ENCODE results near the gene TMEM143.

Gene TMEM143

DNA sequence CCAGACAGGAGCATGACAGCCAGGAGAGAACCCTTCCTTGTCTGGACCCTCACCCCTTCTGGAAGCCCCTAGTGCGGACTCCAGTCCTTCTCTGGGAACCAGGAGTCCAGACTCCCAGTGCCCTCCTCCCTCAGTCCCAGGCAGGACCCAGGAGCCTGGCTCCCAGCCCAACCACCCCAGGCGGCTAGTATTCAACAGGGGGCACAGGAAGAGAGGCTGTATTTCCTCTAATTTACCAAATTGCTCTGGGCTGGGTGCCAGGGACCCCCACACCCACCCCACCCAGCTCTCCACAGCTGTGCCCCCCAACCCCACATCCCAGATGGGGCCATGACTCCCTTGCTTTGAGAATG is 33.1 kb upstream of the TMEM143 start:
- Histone ChIP-seq H3K9me3 (ENCODE audit: control insufficient read depth, insufficient read depth, low read length) (no peaks in the 10 kb centered on the region), H3K27ac (ENCODE audit: low read depth, low read length) (no peak overlapping the region), H3K27me3 (ENCODE audit: control insufficient read depth, low read length) (peaks cover 59% of the 10 kb centered on the region), H4K20me1 (ENCODE audit: control insufficient read depth, insufficient read depth, low read depth, low read length) (no peaks in the 10 kb centered on the region), H3K4me3 (ENCODE audit: low read length) (no peak overlapping the region), H3K36me3 (ENCODE audit: control insufficient read depth, low read length) (no peaks in the 10 kb centered on the region), H3K79me2 (ENCODE audit: control insufficient read depth, low read length) (no peaks in the 10 kb centered on the region), H3F3A (ENCODE audit: control insufficient read depth, insufficient read depth) (0 out of 2 replicates have a peak, but pooled peaks cover 4% of the 10 kb centered on the region), H3K4me2 (ENCODE audit: low read length) (no peak overlapping the region), H3K4me1 (ENCODE audit: control insufficient read depth, low read length) (peaks cover 34% of the 10 kb centered on the region), H3K9me2 (replicated peaks; ENCODE audit: control insufficient read depth, low read length) (no peaks in the 10 kb centered on the region)
- TF ChIP-seq EZH2phosphoT487 (IDR thresholded peaks at IDR 0.05; ENCODE audit: borderline replicate concordance, low read length): no peak
- TF ChIP-seq, protein P1, sequence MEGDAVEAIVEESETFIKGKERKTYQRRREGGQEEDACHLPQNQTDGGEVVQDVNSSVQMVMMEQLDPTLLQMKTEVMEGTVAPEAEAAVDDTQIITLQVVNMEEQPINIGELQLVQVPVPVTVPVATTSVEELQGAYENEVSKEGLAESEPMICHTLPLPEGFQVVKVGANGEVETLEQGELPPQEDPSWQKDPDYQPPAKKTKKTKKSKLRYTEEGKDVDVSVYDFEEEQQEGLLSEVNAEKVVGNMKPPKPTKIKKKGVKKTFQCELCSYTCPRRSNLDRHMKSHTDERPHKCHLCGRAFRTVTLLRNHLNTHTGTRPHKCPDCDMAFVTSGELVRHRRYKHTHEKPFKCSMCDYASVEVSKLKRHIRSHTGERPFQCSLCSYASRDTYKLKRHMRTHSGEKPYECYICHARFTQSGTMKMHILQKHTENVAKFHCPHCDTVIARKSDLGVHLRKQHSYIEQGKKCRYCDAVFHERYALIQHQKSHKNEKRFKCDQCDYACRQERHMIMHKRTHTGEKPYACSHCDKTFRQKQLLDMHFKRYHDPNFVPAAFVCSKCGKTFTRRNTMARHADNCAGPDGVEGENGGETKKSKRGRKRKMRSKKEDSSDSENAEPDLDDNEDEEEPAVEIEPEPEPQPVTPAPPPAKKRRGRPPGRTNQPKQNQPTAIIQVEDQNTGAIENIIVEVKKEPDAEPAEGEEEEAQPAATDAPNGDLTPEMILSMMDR (IDR thresholded peaks at IDR 0.05; ENCODE audit: low read depth, low read length, poor library complexity, severe bottlenecking): no peak

DNA sequence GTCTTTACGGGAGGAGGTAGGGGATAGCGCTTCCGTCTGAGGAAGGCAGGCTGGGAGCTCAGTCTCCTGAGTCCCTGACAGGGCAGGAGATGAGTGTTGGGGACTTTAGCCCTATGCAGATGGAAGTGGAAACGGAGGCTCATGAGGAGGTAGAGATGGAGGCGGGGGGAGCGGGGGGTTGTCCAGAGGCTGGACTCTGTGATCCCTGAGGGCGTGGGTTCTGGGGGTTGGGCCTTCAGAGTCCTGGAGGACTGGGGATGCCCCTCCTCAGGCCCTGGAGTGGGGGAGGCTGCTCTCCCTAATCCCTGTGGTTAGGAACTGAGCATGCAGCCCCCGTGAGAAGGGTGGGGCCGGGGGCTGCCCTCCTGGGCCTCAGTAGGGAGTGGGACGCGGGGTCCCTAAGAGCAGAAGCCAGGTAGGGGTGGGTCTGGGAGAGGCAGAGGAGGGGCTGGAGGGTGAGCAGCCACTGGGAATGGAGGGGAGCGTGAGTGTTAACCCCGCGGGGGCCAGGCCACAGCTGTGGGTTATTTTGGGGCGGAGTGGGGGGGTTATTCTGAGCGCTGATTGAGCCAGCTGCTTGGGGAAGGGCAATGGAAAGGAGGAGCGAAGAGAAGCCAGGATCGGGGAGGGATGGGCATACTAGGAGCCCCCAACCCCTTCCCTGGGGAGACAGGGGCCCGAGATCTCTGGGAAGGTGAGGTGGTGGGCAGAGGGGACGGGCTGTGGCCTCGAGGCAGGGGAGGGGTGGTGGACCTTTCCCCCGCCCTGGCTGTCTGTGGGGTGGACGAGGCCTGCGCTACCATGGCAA is 32.5 kb upstream of the TMEM143 start:
- Histone ChIP-seq H4K20me1 (ENCODE audit: control insufficient read depth, insufficient read depth, low read depth, low read length) (no peaks in the 10 kb centered on the region), H3K9me3 (ENCODE audit: control insufficient read depth, insufficient read depth, low read length) (no peaks in the 10 kb centered on the region), H3K79me2 (ENCODE audit: control insufficient read depth, low read length) (peaks cover 1% of the 10 kb centered on the region), H3K27me3 (ENCODE audit: control insufficient read depth, low read length) (peaks cover 59% of the 10 kb centered on the region), H3K4me3 (ENCODE audit: low read length) (no peak overlapping the region), H3K9me2 (replicated peaks; ENCODE audit: control insufficient read depth, low read length) (no peaks in the 10 kb centered on the region), H3K27ac (ENCODE audit: low read depth, low read length) (no peak overlapping the region), H3K4me1 (ENCODE audit: control insufficient read depth, low read length) (peaks cover 37% of the 10 kb centered on the region), H3K4me2 (ENCODE audit: low read length) (no peak overlapping the region), H3F3A (ENCODE audit: control insufficient read depth, insufficient read depth) (0 out of 2 replicates have a peak, but pooled peaks cover 4% of the 10 kb centered on the region), H3K36me3 (ENCODE audit: control insufficient read depth, low read length) (peaks cover under 1% of the 10 kb centered on the region; the same call in 1 of the 2 replicates)
- TF ChIP-seq, protein P1 (IDR thresholded peaks at IDR 0.05; ENCODE audit: low read depth, low read length, poor library complexity, severe bottlenecking): no peak
- no peak for TF ChIP-seq EZH2phosphoT487 (IDR thresholded peaks at IDR 0.05; ENCODE audit: borderline replicate concordance, low read length)

DNA sequence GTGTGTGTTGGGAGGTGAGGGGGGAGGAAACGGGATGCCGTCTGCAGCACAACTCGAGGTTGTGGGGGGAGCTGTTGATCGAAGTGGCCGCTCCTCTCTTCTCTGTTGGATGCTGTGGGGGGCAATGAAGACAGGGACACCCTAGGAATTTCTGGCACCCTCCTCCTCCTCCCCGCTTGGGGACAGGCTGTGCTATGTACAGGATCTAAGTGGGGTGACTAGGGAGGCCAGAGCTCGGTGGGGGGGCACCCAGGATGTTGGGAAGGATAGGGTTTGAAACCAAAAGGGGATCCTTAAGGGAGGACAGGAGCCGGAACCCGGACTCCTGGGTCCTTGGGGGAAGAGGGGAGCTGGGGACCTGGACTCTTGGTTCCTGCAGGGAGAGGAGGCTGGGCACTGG is 31.8 kb upstream of the TMEM143 start:
- TF ChIP-seq, protein P1 (IDR thresholded peaks at IDR 0.05; ENCODE audit: low read depth, low read length, poor library complexity, severe bottlenecking): no peak
- no peak; the same call in 1 of the 2 replicates for TF ChIP-seq EZH2phosphoT487 (IDR thresholded peaks at IDR 0.05; ENCODE audit: borderline replicate concordance, low read length)
- Histone ChIP-seq H3K9me3 (ENCODE audit: control insufficient read depth, insufficient read depth, low read length) (no peaks in the 10 kb centered on the region), H3K79me2 (ENCODE audit: control insufficient read depth, low read length) (peaks cover 9% of the 10 kb centered on the region), H3K27me3 (ENCODE audit: control insufficient read depth, low read length) (peaks cover 59% of the 10 kb centered on the region), H3K4me1 (ENCODE audit: control insufficient read depth, low read length) (peaks cover 37% of the 10 kb centered on the region), H3F3A (ENCODE audit: control insufficient read depth, insufficient read depth) (0 out of 2 replicates have a peak, but pooled peaks cover 4% of the 10 kb centered on the region), H3K36me3 (ENCODE audit: control insufficient read depth, low read length) (peaks cover 6% of the 10 kb centered on the region; the same call in 1 of the 2 replicates), H3K4me3 (ENCODE audit: low read length) (no peak overlapping the region), H3K4me2 (ENCODE audit: low read length) (no peak overlapping the region), H3K27ac (ENCODE audit: low read depth, low read length) (no peak overlapping the region), H4K20me1 (ENCODE audit: control insufficient read depth, insufficient read depth, low read depth, low read length) (no peaks in the 10 kb centered on the region), H3K9me2 (replicated peaks; ENCODE audit: control insufficient read depth, low read length) (no peaks in the 10 kb centered on the region)
